Body of pancreas (tissue), 4 donors: ENCODE results near the gene A1CF. TPM values are rescaled to one million over a fixed set of nuclear protein-coding genes. Genes with fewer than 3 reads are reported as not detected.
A peak's percentile ranks its signal among the peaks of the same experiment; 100 is the strongest.

Source experiments
- ATAC-seq: fragments of 150-250 bp; one replicate; pipeline ENCODE4 v1.9.1; 2016
- DNase-seq, 4 donors: peaks; one replicate each; pipeline ENCODE4 v3.0.0-alpha.2; 2019
- H3K27ac ChIP-seq, 4 donors: fragments of 200-600 bp; sonication (generic); 1 replicate in 3 of 4; 2 replicates in 1 of 4; pipeline versions ENCODE4 v1.5.1 to v1.6.1; 2016 to 2019; ENCODE audit warnings: mild to moderate bottlenecking in 1 of 4, mixed read lengths in 1 of 4, moderate library complexity in 1 of 4
- H3K27me3 ChIP-seq, 2 donors: fragments of 200-600 bp; sonication (generic); one replicate each; pipeline ENCODE4 v1.6.0; 2016; ENCODE audit warnings: mild to moderate bottlenecking in 1 of 2
- H3K36me3 ChIP-seq, 2 donors: fragments of 200-600 bp; sonication (generic); replicated peaks in 1 of 2; 2 replicates each; pipeline ENCODE4 v1.5.1; 2016; ENCODE audit warnings: low read depth in 2 of 2; ENCODE audit not compliant: insufficient read depth in 1 of 2
- H3K4me1 ChIP-seq: fragments of 200-600 bp; sonication (generic); one replicate; pipeline ENCODE4 v1.6.0; 2016
- H3K4me3 ChIP-seq, 2 donors: fragments of 200-600 bp; sonication (generic); 1 replicate in 1 of 2; 2 replicates in 1 of 2; pipeline ENCODE4 v1.5.1; 2016 to 2019
- H3K9me3 ChIP-seq, 3 donors: fragments of 200-600 bp; sonication (generic); 1 replicate in 2 of 3; 2 replicates in 1 of 3; pipeline ENCODE4 v1.5.1; 2016
- CTCF ChIP-seq, 7 experiments: fragments of 450-650 bp in 4 of 7; fragments of 200-600 bp in 3 of 7; sonication (generic) in 3 of 7; IDR thresholded peaks; one replicate each; pipeline ENCODE4 v1.5.1; 2016 to 2019; ENCODE audit warnings: antibody characterized with exemption in 7 of 7
- POLR2A ChIP-seq, 3 donors: fragments of 450-650 bp; IDR thresholded peaks; one replicate each; pipeline ENCODE4 v1.6.1; 2016; ENCODE audit warnings: antibody characterized with exemption in 3 of 3, mild to moderate bottlenecking in 2 of 3
- WGBS, 2 donors: methylation state at CpG; one replicate each; pipeline ENCODE4 v1.1.5; 2017; 5-methylcytosine and 5-hydroxymethylcytosine counted together
- intact Hi-C: fragments of 100-400 bp; cut with DNase I; formaldehyde crosslinking; loops from one replicate; pipeline ENCODE4 v1.15.1; 2023
- total RNA-seq, 2 donors: library from RNA; depleted of rRNA; stranded (reverse); fragments of >200 nt; gene quantifications; one replicate each; pipeline ENCODE4 v1.1.0, GENCODE V29; 2016

Gene A1CF
- total RNA-seq, 2 donors from 2014 or later = 7.8 to 18.5 TPM

- H3K27me3 ChIP-seq = no peaks in the 10 kb centered on the region
- no peaks in the 10 kb centered on the region for H3K36me3 ChIP-seq
- peak; percentile 46 to 79 (median 70) for DNase-seq
- H3K4me3 ChIP-seq = no peak overlapping the region
- TF ChIP-seq CTCF (IDR thresholded peaks at IDR 0.05) (no peak), POLR2A (IDR thresholded peaks at IDR 0.05) (no peak)
- peaks cover 7% of the 10 kb centered on the region for H3K4me1 ChIP-seq
- intact Hi-C loops = no loop called here
- peak; percentile 78 for ATAC-seq
- H3K9me3 ChIP-seq = no peaks in the 10 kb centered on the region
- WGBS, 2 donors = 0 to 6% methylated on average over 1 of the region's 1 CpG
- H3K27ac ChIP-seq = no peak overlapping the region
Measured at GRCh38 chr10:50807851-50808776, 77.3 kb downstream of the A1CF start.

- ATAC-seq (no peak), DNase-seq (no peak)
- H3K9me3 ChIP-seq = no peaks in the 10 kb centered on the region
- peaks cover 7% of the 10 kb centered on the region for H3K4me1 ChIP-seq
- H3K27me3 ChIP-seq = no peaks in the 10 kb centered on the region
- intact Hi-C loops = no loop called here
- TF ChIP-seq POLR2A (IDR thresholded peaks at IDR 0.05) (no peak), CTCF (IDR thresholded peaks at IDR 0.05) (no peak)
- H3K4me3 ChIP-seq = no peak overlapping the region
- no peak overlapping the region for H3K27ac ChIP-seq
- H3K36me3 ChIP-seq = no peaks in the 10 kb centered on the region
- 15 to 32% methylated on average over 2 of the region's 2 CpGs for WGBS, 2 donors
Measured at GRCh38 chr10:50805981-50806622, 79.3 kb downstream of the A1CF start.

GRCh38 chr10:50799595-50799994 lies 85.8 kb downstream of the A1CF start:
- no peak for ATAC-seq
- intact Hi-C loops = loop anchor here (10.0 kb wide), 1 partner anchor 95 kb away; no protein-coding TSS in a partner anchor

GRCh38 chr10:50798297-50798696 lies 87.1 kb downstream of the A1CF start:
- ATAC-seq = no peak
- 82 to 83% methylated on average over 3 of the region's 3 CpGs for WGBS, 2 donors
- no peaks in the 10 kb centered on the region for H3K36me3 ChIP-seq

More at GRCh38 chr10:50799595-50799994, 85.8 kb downstream of the A1CF start:
- H3K27ac ChIP-seq = no peak overlapping the region
- no peaks in the 10 kb centered on the region for H3K9me3 ChIP-seq
- no peaks in the 10 kb centered on the region for H3K4me1 ChIP-seq
- H3K27me3 ChIP-seq = no peaks in the 10 kb centered on the region
- no peaks in the 10 kb centered on the region for H3K36me3 ChIP-seq
- H3K4me3 ChIP-seq = no peak overlapping the region
- DNase-seq = no peak
- TF ChIP-seq POLR2A (IDR thresholded peaks at IDR 0.05) = no peak
- TF ChIP-seq CTCF (IDR thresholded peaks at IDR 0.05) = no peak
- WGBS, 2 donors = 85 to 86% methylated on average over 1 of the region's 1 CpG

More at GRCh38 chr10:50798297-50798696, 87.1 kb downstream of the A1CF start:
- H3K9me3 ChIP-seq = no peaks in the 10 kb centered on the region
- no peak overlapping the region for H3K4me3 ChIP-seq
- H3K4me1 ChIP-seq = no peaks in the 10 kb centered on the region
- DNase-seq = no peak
- TF ChIP-seq POLR2A (IDR thresholded peaks at IDR 0.05) (no peak), CTCF (IDR thresholded peaks at IDR 0.05) (no peak)
- no peak overlapping the region for H3K27ac ChIP-seq
- H3K27me3 ChIP-seq = no peaks in the 10 kb centered on the region
- intact Hi-C loops = loop anchor here (10.0 kb wide), 1 partner anchor 97 kb away; no protein-coding TSS in a partner anchor
